C4-2B (cell line): Measurements from ENCODE around the gene SRSF11.

Experiments used
- CTCF ChIP-seq: fragments of 450-650 bp; conservative IDR thresholded peaks from 2 replicates; pipeline ENCODE4 v1.5.1; 2017; ENCODE audit warnings: mild to moderate bottlenecking
- ZFX ChIP-seq: fragments of 450-650 bp; IDR thresholded peaks from 2 replicates; pipeline ENCODE4 v1.6.1; 2017

GRCh38 chr1:70171512-70171911, 49.7 kb upstream of the SRSF11 start:
- no peak for TF ChIP-seq CTCF
- TF ChIP-seq ZFX = no peak
